Caco-2 (cell line): Measurements from ENCODE around the gene CEACAM4. TPM values are rescaled to one million over a fixed set of nuclear protein-coding genes. Genes with fewer than 3 reads are reported as not detected.

Source experiments
- BruUV-seq: library from RNA; stranded (reverse); fragments of 400-500 nt; replicated peaks from 2 replicates; lab custom pipeline; 2021; lab: Mats Ljungman, UMichigan
- CTCF ChIA-PET: fragments of 300-600 bp; sonication (Branson Sonifier 250); formaldehyde crosslinking; loops from one replicate; lab custom pipeline; 2022; ENCODE audit warnings: antibody characterized with exemption; lab: Charles Lee
- POLR2A ChIA-PET: fragments of 300-600 bp; sonication (Branson Sonifier 250); formaldehyde crosslinking; loops from one replicate; lab custom pipeline; 2022; ENCODE audit warnings: antibody characterized with exemption; lab: Charles Lee
- DNase-seq, 2 experiments: peaks; one replicate each; pipeline versions ENCODE4 v3.0.0 to v3.0.0-alpha.2; 2020 to 2022
- H3K27me3 ChIP-seq: replicated peaks from 2 replicates; pipeline ENCODE4 v1.6.0; 2011; ENCODE audit warnings: low read length; ENCODE audit not compliant: control insufficient read depth, insufficient read depth
- H3K36me3 ChIP-seq: 2 replicates; pipeline ENCODE4 v1.5.1; 2011; ENCODE audit warnings: low read length; ENCODE audit not compliant: control insufficient read depth, insufficient read depth
- H3K4me1 ChIP-seq: fragments of 250-450 bp; sonication (Bioruptor Pico); 2 replicates; pipeline ENCODE4 v1.5.1; 2020; ENCODE audit warnings: mild to moderate bottlenecking
- H3K4me3 ChIP-seq: 2 replicates; pipeline ENCODE4 v1.5.1; 2011; ENCODE audit warnings: low read depth, mild to moderate bottlenecking, control low read depth, low read length
- H3K9me3 ChIP-seq: fragments of 250-450 bp; sonication (Bioruptor Pico); 2 replicates; pipeline ENCODE4 v1.5.1; 2020; ENCODE audit warnings: mild to moderate bottlenecking, moderate library complexity
- H3K27ac Mint-ChIP-seq: one replicate; pipeline ENCODE4 v1.8.0; 2022; ENCODE audit warnings: mixed read lengths; ENCODE audit not compliant: unreplicated experiment
- H3K27me3 Mint-ChIP-seq: one replicate; pipeline ENCODE4 v1.8.0; 2022; ENCODE audit warnings: mixed read lengths; ENCODE audit not compliant: insufficient read depth, unreplicated experiment
- H3K36me3 Mint-ChIP-seq: one replicate; pipeline ENCODE4 v1.8.0; 2022; ENCODE audit warnings: mild to moderate bottlenecking, mixed read lengths; ENCODE audit not compliant: insufficient read depth, unreplicated experiment
- H3K4me1 Mint-ChIP-seq: one replicate; pipeline ENCODE4 v1.8.0; 2022; ENCODE audit warnings: low read depth, mixed read lengths; ENCODE audit not compliant: unreplicated experiment
- H3K4me3 Mint-ChIP-seq: one replicate; pipeline ENCODE4 v1.8.0; 2022; ENCODE audit warnings: mild to moderate bottlenecking, moderate library complexity, mixed read lengths; ENCODE audit not compliant: unreplicated experiment
- H3K9me3 Mint-ChIP-seq: one replicate; pipeline ENCODE4 v1.8.0; 2022; ENCODE audit warnings: mixed read lengths; ENCODE audit not compliant: unreplicated experiment
- intact Hi-C: fragments of 100-400 bp; cut with micrococcal nuclease; formaldehyde crosslinking; loops from one replicate; pipeline ENCODE4 v1.10.0; 2022; ENCODE audit not compliant: unreplicated experiment
- total RNA-seq: library from RNA; stranded (reverse); gene quantifications from 2 replicates; pipeline ENCODE4 v1.2.3, GENCODE V29; 2022
- TF ChIP-seq, protein P1 (sequence below), 2 experiments: fragments of 200-600 bp in 1 of 2; IDR thresholded peaks; 1 replicate in 1 of 2; 2 replicates in 1 of 2; pipeline versions ENCODE4 v1.5.1 to v1.8.0; 2011 to 2022; ENCODE audit warnings: antibody characterized with exemption in 1 of 2, control low read depth in 1 of 2, inconsistent platforms in 1 of 2, low read depth in 1 of 2, low read length in 1 of 2, mild to moderate bottlenecking in 1 of 2, moderate library complexity in 1 of 2; ENCODE audit not compliant: insufficient read depth in 1 of 2, severe bottlenecking in 1 of 2, unreplicated experiment in 1 of 2

CEACAM4 gene
- total RNA-seq, 1 experiment from 2014 or later: not detected

GRCh38 chr19:41577833-41578232, 49.0 kb downstream of the CEACAM4 start:
- intact Hi-C loops: no loop called here

DNA sequence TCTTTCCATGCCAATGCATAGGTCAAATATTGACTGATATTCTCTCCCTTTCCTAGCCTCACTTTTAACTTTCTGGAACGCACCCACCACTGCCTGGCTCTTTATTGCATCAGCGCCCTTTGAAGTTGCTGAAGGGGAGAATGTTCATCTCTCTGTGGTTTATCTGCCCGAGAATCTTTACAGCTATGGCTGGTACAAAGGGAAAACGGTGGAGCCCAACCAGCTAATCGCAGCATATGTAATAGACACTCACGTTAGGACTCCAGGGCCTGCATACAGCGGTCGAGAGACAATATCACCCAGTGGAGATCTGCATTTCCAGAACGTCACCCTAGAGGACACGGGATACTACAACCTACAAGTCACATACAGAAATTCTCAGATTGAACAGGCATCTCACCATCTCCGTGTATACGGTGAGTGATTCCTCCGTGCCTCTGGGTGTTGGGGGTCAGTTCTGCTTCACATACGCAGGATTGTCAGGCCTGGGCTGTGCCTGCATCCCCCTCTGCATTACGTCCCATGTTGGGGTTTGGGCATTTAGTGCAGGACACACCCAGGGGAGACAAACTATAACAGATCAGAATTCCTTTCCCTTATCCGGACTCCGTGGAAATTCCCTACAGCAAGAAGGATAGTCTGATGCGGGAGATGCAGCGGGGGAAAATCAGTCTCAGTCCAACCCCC, 49.6 kb downstream of the CEACAM4 start:
- CTCF ChIA-PET: no interaction called here
- H3K9me3 Mint-ChIP-seq: peaks cover 20% of the 10 kb centered on the region
- intact Hi-C loops: no loop called here

More at GRCh38 chr19:41577833-41578232, 49.0 kb downstream of the CEACAM4 start:
- Mint-ChIP-seq H3K27ac (no peak overlapping the region), H3K27me3 (peaks cover 2% of the 10 kb centered on the region), H3K4me3 (no peak overlapping the region), H3K4me1 (no peaks in the 10 kb centered on the region), H3K9me3 (peaks cover 26% of the 10 kb centered on the region), H3K36me3 (no peaks in the 10 kb centered on the region)
- no peak for DNase-seq
- POLR2A ChIA-PET: no interaction called here
- BruUV-seq: no TSS peak
- TF ChIP-seq, protein P1, sequence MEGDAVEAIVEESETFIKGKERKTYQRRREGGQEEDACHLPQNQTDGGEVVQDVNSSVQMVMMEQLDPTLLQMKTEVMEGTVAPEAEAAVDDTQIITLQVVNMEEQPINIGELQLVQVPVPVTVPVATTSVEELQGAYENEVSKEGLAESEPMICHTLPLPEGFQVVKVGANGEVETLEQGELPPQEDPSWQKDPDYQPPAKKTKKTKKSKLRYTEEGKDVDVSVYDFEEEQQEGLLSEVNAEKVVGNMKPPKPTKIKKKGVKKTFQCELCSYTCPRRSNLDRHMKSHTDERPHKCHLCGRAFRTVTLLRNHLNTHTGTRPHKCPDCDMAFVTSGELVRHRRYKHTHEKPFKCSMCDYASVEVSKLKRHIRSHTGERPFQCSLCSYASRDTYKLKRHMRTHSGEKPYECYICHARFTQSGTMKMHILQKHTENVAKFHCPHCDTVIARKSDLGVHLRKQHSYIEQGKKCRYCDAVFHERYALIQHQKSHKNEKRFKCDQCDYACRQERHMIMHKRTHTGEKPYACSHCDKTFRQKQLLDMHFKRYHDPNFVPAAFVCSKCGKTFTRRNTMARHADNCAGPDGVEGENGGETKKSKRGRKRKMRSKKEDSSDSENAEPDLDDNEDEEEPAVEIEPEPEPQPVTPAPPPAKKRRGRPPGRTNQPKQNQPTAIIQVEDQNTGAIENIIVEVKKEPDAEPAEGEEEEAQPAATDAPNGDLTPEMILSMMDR (IDR thresholded peaks at IDR 0.05; ENCODE audit: insufficient read depth in 1 of 2, low read depth in 1 of 2, low read length in 1 of 2, severe bottlenecking in 1 of 2, unreplicated experiment in 1 of 2): no peak
- Histone ChIP-seq H3K36me3 (no peaks in the 10 kb centered on the region), H3K4me3 (no peak overlapping the region), H3K4me1 (no peaks in the 10 kb centered on the region), H3K27me3 (no peaks in the 10 kb centered on the region), H3K9me3 (peaks cover 21% of the 10 kb centered on the region)
- CTCF ChIA-PET: interaction anchor here (0.7 kb wide), 1 partner anchor 14 kb away, joined by 5 read pairs; no protein-coding TSS in a partner anchor

DNA sequence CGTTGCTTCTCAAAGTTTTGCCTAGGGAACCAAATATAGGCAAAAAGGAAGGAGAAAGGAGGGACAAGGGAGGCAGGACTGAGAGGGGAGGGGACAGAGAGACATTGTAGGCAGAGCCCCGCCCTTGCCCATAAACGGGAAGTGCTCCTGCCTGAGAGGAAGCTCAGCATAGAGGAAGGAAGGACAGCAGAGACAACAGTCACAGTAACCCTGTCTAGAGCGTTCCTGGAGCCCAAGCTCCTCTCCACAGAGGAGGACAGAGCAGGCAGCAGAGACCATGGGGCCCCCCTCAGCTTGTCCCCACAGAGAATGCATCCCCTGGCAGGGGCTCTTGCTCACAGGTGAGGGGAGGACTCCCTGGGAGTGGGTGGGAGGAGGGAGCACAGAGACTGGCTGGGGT, 50.9 kb downstream of the CEACAM4 start, which contains the start of gene CEACAM21:
Gene CEACAM21, plus strand, starts transcription at position 169 of the 400 bp plus-strand sequence. Its CDS starts 109 bp downstream, at position 278.
- Histone ChIP-seq H3K9me3 (peaks cover 8% of the 10 kb centered on the region), H3K36me3 (no peaks in the 10 kb centered on the region), H3K4me3 (no peak within 1 kb of the TSS), H3K27me3 (no peaks in the 10 kb centered on the region), H3K4me1 (no peaks in the 10 kb centered on the region)
- intact Hi-C loops: no loop called here
- Mint-ChIP-seq H3K36me3 (no peaks in the 10 kb centered on the region), H3K4me1 (no peaks in the 10 kb centered on the region), H3K27me3 (peaks cover 2% of the 10 kb centered on the region), H3K9me3 (peaks cover 10% of the 10 kb centered on the region), H3K4me3 (no peak within 1 kb of the TSS), H3K27ac (no peak within 1 kb of the TSS)
- ChIA-PET POLR2A (no interaction called here), CTCF (no interaction called here)
- TF ChIP-seq, protein P1 (IDR thresholded peaks at IDR 0.05; ENCODE audit: insufficient read depth in 1 of 2, low read depth in 1 of 2, low read length in 1 of 2, severe bottlenecking in 1 of 2, unreplicated experiment in 1 of 2): no peak
- no TSS peak for BruUV-seq
- no peak for DNase-seq

More for the DNA sequence above, 49.6 kb downstream of the CEACAM4 start:
- no peak for DNase-seq
- Histone ChIP-seq H3K27me3 (no peaks in the 10 kb centered on the region), H3K4me3 (no peak overlapping the region), H3K4me1 (no peaks in the 10 kb centered on the region), H3K36me3 (no peaks in the 10 kb centered on the region), H3K9me3 (peaks cover 16% of the 10 kb centered on the region)
- H3K36me3 Mint-ChIP-seq: no peaks in the 10 kb centered on the region
- H3K4me3 Mint-ChIP-seq: no peak overlapping the region
- H3K4me1 Mint-ChIP-seq: no peaks in the 10 kb centered on the region
- no TSS peak for BruUV-seq
- TF ChIP-seq, protein P1 (IDR thresholded peaks at IDR 0.05; ENCODE audit: insufficient read depth in 1 of 2, low read depth in 1 of 2, low read length in 1 of 2, severe bottlenecking in 1 of 2, unreplicated experiment in 1 of 2): no peak
- POLR2A ChIA-PET: no interaction called here
- H3K27me3 Mint-ChIP-seq: peaks cover 2% of the 10 kb centered on the region
- H3K27ac Mint-ChIP-seq: no peak overlapping the region
